Peyer's patch (tissue), 4 donors: ENCODE results near the gene PLXNA2.

Experiments used
- CTCF ChIP-seq, 6 experiments: fragments of 450-650 bp in 4 of 6; fragments of 200-600 bp in 2 of 6; sonication (generic) in 1 of 6; IDR thresholded peaks; one replicate each; pipeline ENCODE4 v1.5.1; 2017 to 2019; ENCODE audit warnings: antibody characterized with exemption in 6 of 6, mild to moderate bottlenecking in 3 of 6, moderate library complexity in 1 of 6
- POLR2A ChIP-seq, 2 donors: fragments of 450-650 bp; IDR thresholded peaks; one replicate each; pipeline ENCODE4 v1.5.1; 2017; ENCODE audit warnings: antibody characterized with exemption in 2 of 2, mild to moderate bottlenecking in 2 of 2, moderate library complexity in 2 of 2

GRCh38 chr1:208257351-208257750 lies 13.2 kb upstream of the PLXNA2 start:
- TF ChIP-seq CTCF (IDR thresholded peaks at IDR 0.05) (no peak), POLR2A (IDR thresholded peaks at IDR 0.05) (no peak)
